Transverse colon (tissue), 3 donors: ENCODE data around the gene TADA2B.
"Not testable (repeated sequence)": the region's sequence is repeated elsewhere in the genome, so short reads cannot be mapped to it uniquely, and the experiment has no call there.

Experiments
- EP300 ChIP-seq: sonication (generic); formaldehyde crosslinking; IDR thresholded peaks from one replicate; pipeline ENCODE4 v1.6.1; 2017; ENCODE audit warnings: antibody characterized with exemption, low read depth
- TF ChIP-seq, protein P1 (sequence below), 5 experiments: fragments of 200-600 bp in 3 of 5; fragments of 450-650 bp in 2 of 5; sonication (generic) in 3 of 5; IDR thresholded peaks; 1 replicate in 2 of 5; 2 replicates in 3 of 5; pipeline ENCODE4 v1.5.1; 2016 to 2017; ENCODE audit warnings: antibody characterized with exemption in 5 of 5, inconsistent platforms in 3 of 5, mild to moderate bottlenecking in 2 of 5, moderate library complexity in 1 of 5

DNA sequence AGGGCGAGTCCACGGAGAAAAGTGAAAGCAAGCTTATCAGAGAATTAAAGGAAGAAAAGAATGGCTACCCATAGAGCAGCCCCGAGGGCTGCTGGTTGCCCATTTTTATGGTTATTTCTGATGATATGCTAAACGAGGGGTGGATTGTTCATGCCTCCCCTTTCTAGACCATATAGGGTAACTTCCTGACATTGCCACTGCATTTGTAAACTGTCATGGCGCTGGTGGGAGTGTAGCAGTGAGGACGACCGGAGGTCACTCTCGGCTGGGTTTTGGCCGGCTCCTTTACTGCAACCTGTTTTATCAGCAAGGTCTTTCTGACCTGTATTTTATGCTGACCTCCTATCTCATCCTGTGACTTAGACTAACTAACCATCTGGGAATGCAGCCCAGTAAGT lies 41.4 kb downstream of the TADA2B start:
- TF ChIP-seq, protein P1, sequence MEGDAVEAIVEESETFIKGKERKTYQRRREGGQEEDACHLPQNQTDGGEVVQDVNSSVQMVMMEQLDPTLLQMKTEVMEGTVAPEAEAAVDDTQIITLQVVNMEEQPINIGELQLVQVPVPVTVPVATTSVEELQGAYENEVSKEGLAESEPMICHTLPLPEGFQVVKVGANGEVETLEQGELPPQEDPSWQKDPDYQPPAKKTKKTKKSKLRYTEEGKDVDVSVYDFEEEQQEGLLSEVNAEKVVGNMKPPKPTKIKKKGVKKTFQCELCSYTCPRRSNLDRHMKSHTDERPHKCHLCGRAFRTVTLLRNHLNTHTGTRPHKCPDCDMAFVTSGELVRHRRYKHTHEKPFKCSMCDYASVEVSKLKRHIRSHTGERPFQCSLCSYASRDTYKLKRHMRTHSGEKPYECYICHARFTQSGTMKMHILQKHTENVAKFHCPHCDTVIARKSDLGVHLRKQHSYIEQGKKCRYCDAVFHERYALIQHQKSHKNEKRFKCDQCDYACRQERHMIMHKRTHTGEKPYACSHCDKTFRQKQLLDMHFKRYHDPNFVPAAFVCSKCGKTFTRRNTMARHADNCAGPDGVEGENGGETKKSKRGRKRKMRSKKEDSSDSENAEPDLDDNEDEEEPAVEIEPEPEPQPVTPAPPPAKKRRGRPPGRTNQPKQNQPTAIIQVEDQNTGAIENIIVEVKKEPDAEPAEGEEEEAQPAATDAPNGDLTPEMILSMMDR (IDR thresholded peaks at IDR 0.05) = not testable (repeated sequence)
- not testable (repeated sequence) for TF ChIP-seq EP300
